K562 (cell line): ENCODE results near the gene APOL2. TPM values are rescaled to one million over a fixed set of nuclear protein-coding genes. Genes with fewer than 3 reads are reported as not detected.

ENCODE experiments used
- ATAC-seq: fragments of 200-7000 bp; cut with Tn5 transposase; 3 replicates; pipeline ENCODE4 v1.9.1; 2020; ENCODE audit warnings: moderate library complexity
- BruUV-seq: library from RNA; stranded (reverse); fragments of 400-500 nt; replicated peaks from 2 replicates; lab custom pipeline; 2021; lab: Mats Ljungman, UMichigan
- CTCF ChIA-PET: fragments of 300-600 bp; formaldehyde crosslinking; extraction: SDS; loops from one replicate; lab custom pipeline; 2021; ENCODE audit warnings: low intra/inter-chr PET ratio; lab: Yijun Ruan, JAX
- POLR2A ChIA-PET: fragments of 300-600, 350-650 bp; sonication (Branson Sonifier 250); formaldehyde crosslinking; extraction: SDS; loops from one replicate; lab custom pipeline; 2021; ENCODE audit warnings: antibody characterized with exemption, inconsistent platforms; lab: Yijun Ruan, JAX
- DNase-seq, 4 experiments: peaks; one replicate each; pipeline versions ENCODE4 v3.0.0 to v3.0.0-alpha.2; 2011 to 2018; ENCODE audit warnings: low spot score in 3 of 4, mixed read lengths in 3 of 4; ENCODE audit errors: extremely low read depth in 1 of 4
- FAIRE-seq: peaks from 2 replicates; lab custom pipeline; 2011; peaks lifted over from hg19 to GRCh38; lab: Jason Lieb, UNC
- H2AFZ ChIP-seq: 2 replicates; pipeline ENCODE4 v1.6.0; 2011; ENCODE audit warnings: low read depth, low read length, control low read depth, inconsistent platforms
- H3K27ac ChIP-seq: fragments of 200-600 bp; 3 replicates; pipeline ENCODE4 v1.8.0; 2011; ENCODE audit warnings: low read depth, mild to moderate bottlenecking, control low read depth, inconsistent platforms, low read length, moderate library complexity, mixed read lengths; ENCODE audit errors: extremely low read depth
- H3K27me3 ChIP-seq, 2 experiments: fragments of 300-600 bp in 1 of 2; 2 replicates in 1 of 2; 3 replicates in 1 of 2; pipeline versions ENCODE4 v1.6.0 to v1.8.0; 2011; ENCODE audit warnings: inconsistent platforms in 2 of 2, low read length in 2 of 2, mild to moderate bottlenecking in 1 of 2, mixed read lengths in 1 of 2, moderate library complexity in 1 of 2; ENCODE audit not compliant: control insufficient read depth in 2 of 2, insufficient read depth in 2 of 2
- H3K36me3 ChIP-seq: fragments of 300-600 bp; 3 replicates; pipeline ENCODE4 v1.8.0; 2011; ENCODE audit warnings: mild to moderate bottlenecking, low read length, inconsistent platforms; ENCODE audit not compliant: control insufficient read depth, insufficient read depth
- H3K4me1 ChIP-seq, 2 experiments: fragments of 200-600 bp in 1 of 2; replicated peaks in 1 of 2; 2 replicates in 1 of 2; 3 replicates in 1 of 2; pipeline versions ENCODE4 v1.5.1 to v1.8.0; 2011; ENCODE audit warnings: inconsistent platforms in 2 of 2, low read length in 2 of 2, mild to moderate bottlenecking in 1 of 2, mixed read lengths in 1 of 2, moderate library complexity in 1 of 2; ENCODE audit not compliant: control insufficient read depth in 2 of 2, insufficient read depth in 2 of 2
- H3K4me2 ChIP-seq: 2 replicates; pipeline ENCODE4 v1.6.1; 2011; ENCODE audit warnings: low read length, control low read depth, inconsistent platforms, mixed read lengths; ENCODE audit not compliant: insufficient read depth
- H3K4me3 ChIP-seq: fragments of 200-600 bp; sonication (generic), shearing (Covaris generic); 2 replicates; pipeline ENCODE4 v1.5.1; 2016; ENCODE audit warnings: control low read depth, inconsistent platforms
- H3K79me2 ChIP-seq: fragments of 200-600 bp; 3 replicates; pipeline ENCODE4 v1.8.0; 2011; ENCODE audit warnings: low read length, inconsistent platforms; ENCODE audit not compliant: control insufficient read depth, insufficient read depth
- H3K9ac ChIP-seq, 2 experiments: 2 replicates each; pipeline versions ENCODE4 v1.6.0 to v1.6.1; 2011; ENCODE audit warnings: low read depth in 2 of 2, low read length in 2 of 2, control low read depth in 1 of 2, inconsistent platforms in 1 of 2, mild to moderate bottlenecking in 1 of 2, mixed read lengths in 1 of 2; ENCODE audit not compliant: insufficient read depth in 1 of 2
- H3K9me1 ChIP-seq: one replicate; pipeline ENCODE4 v1.6.0; 2011; ENCODE audit warnings: inconsistent platforms, mild to moderate bottlenecking, low read length, moderate library complexity; ENCODE audit not compliant: control insufficient read depth, insufficient read depth
- H3K9me3 ChIP-seq: replicated peaks from 2 replicates; pipeline ENCODE4 v1.5.1; 2011; ENCODE audit warnings: low read depth, low read length, inconsistent platforms; ENCODE audit not compliant: control insufficient read depth, insufficient read depth
- H4K20me1 ChIP-seq: replicated peaks from 2 replicates; pipeline ENCODE4 v1.6.1; 2011; ENCODE audit warnings: low read length, inconsistent platforms, mixed read lengths; ENCODE audit not compliant: control insufficient read depth, insufficient read depth
- ATF1 ChIP-seq, 2 experiments: fragments of 450-650 bp in 1 of 2; IDR thresholded peaks; 2 replicates each; pipeline ENCODE4 v1.6.1; 2016; ENCODE audit warnings: missing compliant biosample characterization in 1 of 2, missing genetic modification characterization in 1 of 2
- KDM1A ChIP-seq, 2 experiments: fragments of 450-650 bp; IDR thresholded peaks; 2 replicates each; pipeline ENCODE4 v1.6.1; 2016; ENCODE audit warnings: mild to moderate bottlenecking in 2 of 2
- MAFG ChIP-seq: fragments of 450-650 bp; conservative IDR thresholded peaks from 2 replicates; pipeline ENCODE4 v1.6.1; 2016; ENCODE audit warnings: missing genetic modification characterization, missing compliant biosample characterization
- MYBL2 ChIP-seq, 2 experiments: fragments of 450-650 bp in 1 of 2; sonication (generic) in 1 of 2; formaldehyde crosslinking in 1 of 2; IDR thresholded peaks; 2 replicates each; pipeline versions ENCODE4 v1.6.1 to v1.8.1; 2017 to 2022; ENCODE audit warnings: borderline replicate concordance in 1 of 2, inconsistent platforms in 1 of 2, low read depth in 1 of 2, mild to moderate bottlenecking in 1 of 2, missing genetic modification reagents in 1 of 2, moderate library complexity in 1 of 2
- VEZF1 ChIP-seq: fragments of 200-800 bp; sonication (Bioruptor generic); IDR thresholded peaks from 2 replicates; pipeline ENCODE4 v1.6.1; 2017; ENCODE audit warnings: missing genetic modification characterization, missing compliant biosample characterization
- WGBS: fragments of 100-300 bp; shearing (Covaris generic); methylation state at CpG from one replicate; pipeline ENCODE4 v1.1.6; 2016; ENCODE audit warnings: low coverage, mixed read lengths; ENCODE audit not compliant: insufficient coverage; ENCODE audit errors: missing lambda C conversion rate; 5-methylcytosine and 5-hydroxymethylcytosine counted together
- in situ Hi-C: fragments of 300-500 bp; cut with MboI; formaldehyde crosslinking; loops from 4 replicates; pipeline ENCODE4 v1.15.0; 2018; ENCODE audit warnings: inconsistent platforms, mixed read lengths
- intact Hi-C: fragments of 100-400 bp; cut with micrococcal nuclease; formaldehyde crosslinking; loops from 2 replicates; pipeline ENCODE4 v1.14.2; 2022
- polyA plus RNA-seq, 8 experiments: library from polyadenylated mRNA; depleted of rRNA in 4 of 8; stranded (reverse) in 5 of 8; unstranded in 3 of 8; fragments of >200 nt; fragmentation: Nextera tagmentation in 2 of 8; fragmentation: Illumina TruSeq in 1 of 8; extraction: Ambion mirVana in 2 of 8; extraction: Trizol in 1 of 8; gene quantifications; 2 replicates each; pipeline versions ENCODE4 v1.2.1 to v1.2.3, GENCODE V29; 2011 to 2014; ENCODE audit warnings: inconsistent platforms in 1 of 8, missing spikeins in 1 of 8
- total RNA-seq, 7 experiments: library from RNA; depleted of rRNA in 6 of 7; stranded (reverse); fragments of >200 nt in 6 of 7; fragmentation: Illumina TruSeq in 2 of 7; extraction: Trizol in 2 of 7; gene quantifications; 2 replicates each; pipeline versions ENCODE4 v1.2.1 to v1.2.3, GENCODE V29; 2011 to 2021; ENCODE audit warnings: low replicate concordance in 1 of 7
- TF ChIP-seq, protein P1 (sequence below): fragments of 250-450 bp; sonication (Bioruptor Pico); IDR thresholded peaks from 2 replicates; pipeline ENCODE4 v1.9.0; 2021; ENCODE audit warnings: mild to moderate bottlenecking, inconsistent platforms
- TF ChIP-seq, protein P2 (sequence below): fragments of 250-450 bp; sonication (Bioruptor Pico); IDR thresholded peaks from 2 replicates; pipeline ENCODE4 v1.6.1; 2021; ENCODE audit warnings: mild to moderate bottlenecking

APOL2 gene
- total and polyA plus RNA-seq, 9 of the 15 experiments (the other 6 are each of a cell fraction or from before 2014, with no cell fraction given) = 2.7 to 10.6 (median 8.9) TPM

DNA sequence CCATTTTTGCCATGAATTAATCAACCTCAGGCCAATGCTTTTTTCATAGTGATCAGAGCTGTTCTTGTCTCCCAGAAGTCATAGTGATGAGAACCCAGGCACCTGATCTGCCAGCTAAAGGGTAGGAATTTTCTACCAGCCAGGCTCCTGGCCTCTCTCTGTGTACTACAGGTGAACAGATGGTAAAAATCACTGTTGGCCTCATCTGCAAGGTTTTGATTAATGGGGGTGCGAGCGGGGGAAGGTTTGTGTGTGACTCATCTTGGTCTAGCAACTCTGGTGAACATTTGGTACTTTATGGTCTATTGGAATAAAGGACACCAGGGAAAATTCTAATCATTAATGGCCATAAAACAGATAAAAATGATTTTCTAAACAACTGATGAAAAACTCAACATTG, 23.3 kb downstream of the APOL2 start:
- intact Hi-C loops = no loop called here
- no peaks in the 10 kb centered on the region for H3K79me2 ChIP-seq
- no peak overlapping the region for H3K27ac ChIP-seq
- H3K36me3 ChIP-seq = no peaks in the 10 kb centered on the region
- no peak overlapping the region for H3K9ac ChIP-seq
- ChIA-PET CTCF (no interaction called here), POLR2A (no interaction called here)
- DNase-seq (no peak), ATAC-seq (no peak), FAIRE-seq (no peak)
- no peak overlapping the region for H2AFZ ChIP-seq
- in situ Hi-C loops = no loop called here
- no peak for TF ChIP-seq ATF1 (CRISPR knock-in tag; IDR thresholded peaks at IDR 0.05)
- no peak for TF ChIP-seq ATF1 (tag; IDR thresholded peaks at IDR 0.05)
- peak; percentile 19 to 26; a peak in 1 of 4 replicates for TF ChIP-seq KDM1A (IDR thresholded peaks at IDR 0.05)
- WGBS = 0% methylated on average over 1 of the region's 2 CpGs
- H3K9me3 ChIP-seq = no peaks in the 10 kb centered on the region
- H3K4me3 ChIP-seq = no peak overlapping the region
- no TSS peak for BruUV-seq
- H4K20me1 ChIP-seq = no peaks in the 10 kb centered on the region
- H3K4me2 ChIP-seq = no peak overlapping the region
- H3K27me3 ChIP-seq = no peaks in the 10 kb centered on the region
- peaks cover 0 to 5% of the 10 kb centered on the region in 2 experiments; a peak in 2 of 5 replicates for H3K4me1 ChIP-seq
- H3K9me1 ChIP-seq = no peaks in the 10 kb centered on the region

DNA sequence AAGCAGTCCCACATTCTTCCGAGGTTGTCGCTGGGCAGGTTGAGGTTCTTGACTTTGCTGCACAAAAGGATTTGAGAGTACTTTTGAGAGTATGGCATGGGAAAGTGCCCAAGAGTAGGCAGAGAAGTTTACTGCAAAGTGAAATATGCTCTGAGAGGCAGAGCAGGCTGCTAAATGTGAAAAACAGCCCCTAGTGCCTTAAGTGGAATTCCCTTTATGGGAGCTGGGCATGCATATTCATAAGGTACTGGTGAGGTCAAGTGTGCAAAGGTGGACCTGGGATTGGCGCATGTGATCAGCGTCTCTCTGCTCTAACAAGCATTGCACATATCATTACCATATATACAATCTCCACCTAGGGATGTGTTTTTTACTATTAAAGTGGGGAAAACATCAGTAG, 25.7 kb downstream of the APOL2 start:
- no peaks in the 10 kb centered on the region for H3K9me1 ChIP-seq
- no peaks in the 10 kb centered on the region for H3K36me3 ChIP-seq
- TF ChIP-seq, protein P1, sequence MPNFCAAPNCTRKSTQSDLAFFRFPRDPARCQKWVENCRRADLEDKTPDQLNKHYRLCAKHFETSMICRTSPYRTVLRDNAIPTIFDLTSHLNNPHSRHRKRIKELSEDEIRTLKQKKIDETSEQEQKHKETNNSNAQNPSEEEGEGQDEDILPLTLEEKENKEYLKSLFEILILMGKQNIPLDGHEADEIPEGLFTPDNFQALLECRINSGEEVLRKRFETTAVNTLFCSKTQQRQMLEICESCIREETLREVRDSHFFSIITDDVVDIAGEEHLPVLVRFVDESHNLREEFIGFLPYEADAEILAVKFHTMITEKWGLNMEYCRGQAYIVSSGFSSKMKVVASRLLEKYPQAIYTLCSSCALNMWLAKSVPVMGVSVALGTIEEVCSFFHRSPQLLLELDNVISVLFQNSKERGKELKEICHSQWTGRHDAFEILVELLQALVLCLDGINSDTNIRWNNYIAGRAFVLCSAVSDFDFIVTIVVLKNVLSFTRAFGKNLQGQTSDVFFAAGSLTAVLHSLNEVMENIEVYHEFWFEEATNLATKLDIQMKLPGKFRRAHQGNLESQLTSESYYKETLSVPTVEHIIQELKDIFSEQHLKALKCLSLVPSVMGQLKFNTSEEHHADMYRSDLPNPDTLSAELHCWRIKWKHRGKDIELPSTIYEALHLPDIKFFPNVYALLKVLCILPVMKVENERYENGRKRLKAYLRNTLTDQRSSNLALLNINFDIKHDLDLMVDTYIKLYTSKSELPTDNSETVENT (CRISPR knock-in tag) = no peak
- no peak for TF ChIP-seq VEZF1 (CRISPR knock-in tag)
- TF ChIP-seq, protein P2, sequence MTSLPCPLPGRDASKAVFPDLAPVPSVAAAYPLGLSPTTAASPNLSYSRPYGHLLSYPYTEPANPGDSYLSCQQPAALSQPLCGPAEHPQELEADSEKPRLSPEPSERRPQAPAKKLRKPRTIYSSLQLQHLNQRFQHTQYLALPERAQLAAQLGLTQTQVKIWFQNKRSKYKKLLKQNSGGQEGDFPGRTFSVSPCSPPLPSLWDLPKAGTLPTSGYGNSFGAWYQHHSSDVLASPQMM (CRISPR knock-in tag) = no peak
- no peak for TF ChIP-seq MYBL2 (IDR thresholded peaks at IDR 0.05; ENCODE audit: low read depth)
- no peak for TF ChIP-seq MYBL2 (CRISPR knock-in tag; IDR thresholded peaks at IDR 0.05; ENCODE audit: borderline replicate concordance)
- no peak for TF ChIP-seq MAFG (tag)

More for the DNA sequence above, 25.7 kb downstream of the APOL2 start:
- Histone ChIP-seq H3K9ac (no peak overlapping the region), H3K9me3 (peaks cover 2% of the 10 kb centered on the region; the same call in 1 of the 2 replicates), H3K4me1 (peaks cover 0 to 5% of the 10 kb centered on the region in 2 experiments; a peak in 2 of 5 replicates), H3K27me3 (no peaks in the 10 kb centered on the region), H3K27ac (no peak overlapping the region), H3K79me2 (no peaks in the 10 kb centered on the region), H4K20me1 (no peaks in the 10 kb centered on the region), H3K4me2 (no peak overlapping the region), H3K4me3 (no peak overlapping the region), H2AFZ (no peak overlapping the region)
- CTCF ChIA-PET = no interaction called here
- BruUV-seq = no TSS peak
- ATAC-seq = no peak
- FAIRE-seq = no peak
- 25% methylated on average over 3 of the region's 4 CpGs for WGBS
- in situ Hi-C loops (no loop called here), intact Hi-C loops (no loop called here)
- DNase-seq = no peak
- POLR2A ChIA-PET = no interaction called here
